Ammon's horn (tissue), 1 donor: Measurements from ENCODE around the gene JAZF1.
"Not testable (repeated sequence)": the region's sequence is repeated elsewhere in the genome, so short reads cannot be mapped to it uniquely, and the experiment has no call there.

Source experiments
- DNase-seq: peaks from one replicate; pipeline ENCODE4 v3.0.0-alpha.2; 2016; ENCODE audit warnings: low spot score

JAZF1 gene

DNA sequence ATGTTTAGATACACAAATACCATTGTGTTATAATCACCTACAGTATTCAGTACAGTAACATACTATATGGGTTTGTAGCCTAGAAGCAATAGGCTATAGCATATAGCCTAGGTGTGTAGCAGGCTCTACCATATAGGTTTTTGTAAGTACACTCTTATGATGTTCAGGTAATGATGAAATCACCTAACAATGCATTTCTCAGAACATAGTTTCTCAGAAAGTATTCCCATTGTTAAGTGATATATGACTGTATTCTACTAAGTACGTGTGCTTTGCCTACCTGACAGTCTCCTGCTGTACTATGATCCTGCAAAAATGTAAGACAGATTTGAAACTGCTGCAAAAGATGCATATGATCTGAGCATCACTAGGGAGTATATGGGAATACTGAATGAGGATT is 137.9 kb downstream of the JAZF1 start:
- no peak for DNase-seq

DNA sequence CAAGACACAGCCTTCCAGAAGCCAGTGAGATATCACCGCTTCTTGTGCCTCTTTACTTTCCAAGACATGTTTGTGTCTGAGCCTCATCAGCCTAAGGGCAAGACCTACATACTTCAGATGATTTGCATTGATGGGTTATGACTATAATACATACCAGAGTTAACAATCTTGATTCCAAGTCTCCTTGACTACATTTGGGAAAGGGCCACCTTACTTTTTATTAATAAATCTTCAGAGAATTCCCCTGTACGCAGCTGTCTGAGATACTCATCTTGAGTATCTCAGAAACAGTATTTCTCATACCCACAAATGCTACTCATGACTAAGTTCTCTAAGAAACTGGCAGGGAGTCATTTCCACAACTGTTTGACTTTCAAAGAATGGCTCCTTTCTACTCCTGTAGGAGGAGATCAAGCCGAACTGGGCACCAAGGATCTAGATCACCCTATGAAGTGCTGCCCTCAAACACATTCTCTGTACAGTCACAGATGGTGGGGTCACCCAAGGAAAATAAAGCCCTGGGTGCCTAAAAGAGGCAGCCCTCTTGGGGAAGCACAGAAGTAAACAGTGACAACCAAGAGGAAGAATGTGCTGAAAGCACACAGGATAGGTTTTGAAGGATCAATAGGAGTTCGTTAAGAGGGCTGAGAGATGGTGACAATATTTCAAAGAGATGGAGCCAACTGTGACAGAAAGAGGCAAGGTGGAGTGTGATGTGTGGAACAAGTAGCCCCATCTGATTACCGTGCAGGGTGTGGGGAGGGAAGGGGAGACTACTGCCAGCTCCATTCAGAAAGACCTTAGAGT is 138.9 kb downstream of the JAZF1 start:
- no peak for DNase-seq

DNA sequence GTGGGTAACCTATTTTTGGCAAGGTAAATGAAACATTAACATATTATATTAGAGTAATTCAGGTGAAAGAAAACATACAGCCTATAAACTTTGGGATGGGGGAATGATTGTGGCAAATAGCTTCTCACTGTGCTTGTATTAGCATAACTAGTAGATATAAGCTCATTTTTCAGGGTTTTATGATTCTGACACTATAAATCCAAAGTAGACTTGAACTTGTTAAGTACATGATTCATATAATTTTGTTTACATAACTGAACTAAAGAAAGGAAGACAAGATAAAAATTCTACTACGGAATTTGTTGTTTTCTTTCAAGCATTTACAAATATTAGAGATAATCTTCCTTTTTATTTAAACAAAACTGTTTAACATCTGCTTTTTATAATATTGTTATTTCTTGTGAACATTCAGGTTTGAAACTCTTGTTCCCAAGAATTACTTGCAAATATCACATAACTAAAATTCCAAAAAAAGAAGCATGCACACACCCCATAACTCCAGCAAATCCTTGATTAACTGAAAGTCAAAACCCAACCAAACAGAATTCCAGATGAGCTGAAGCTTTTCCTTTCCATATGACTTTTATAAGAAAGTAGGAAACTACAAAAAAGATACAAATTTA is 142.3 kb downstream of the JAZF1 start:
- DNase-seq, result no peak

DNA sequence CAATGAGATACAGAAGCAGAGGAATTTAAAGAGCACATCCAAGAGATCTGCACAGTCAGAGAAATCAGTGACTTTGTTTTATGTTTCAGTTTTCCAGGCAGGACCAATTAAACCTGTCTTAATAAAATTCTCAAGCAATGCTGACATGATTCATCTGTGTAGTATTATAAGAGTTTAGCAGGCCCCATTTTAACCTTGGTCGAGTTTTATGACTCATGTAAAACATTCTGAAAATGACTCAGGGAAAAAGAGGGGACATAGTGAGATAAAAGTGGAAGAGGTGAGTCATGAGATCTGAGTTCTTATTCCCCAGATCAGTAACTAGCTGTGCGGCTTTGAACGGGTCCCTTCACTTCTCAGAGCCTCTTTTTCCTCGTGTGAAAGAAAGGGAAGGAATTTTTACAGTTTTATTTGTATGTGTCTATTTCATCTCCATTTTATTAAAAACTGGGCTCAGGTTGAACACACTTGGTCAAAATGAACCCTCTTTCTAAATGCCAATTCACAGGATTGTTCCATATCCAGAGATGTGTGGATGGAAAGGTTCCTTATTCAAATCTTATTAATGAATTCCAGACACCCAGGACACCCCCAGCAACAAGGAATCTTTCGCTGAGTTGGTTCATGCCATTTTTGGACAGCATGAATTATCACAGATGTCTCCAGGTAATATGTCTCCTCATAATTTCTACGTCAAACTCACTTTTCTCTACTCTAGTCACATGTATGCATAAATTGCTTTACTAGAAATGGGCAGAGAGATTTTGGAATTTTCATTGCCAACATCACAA is 143.2 kb downstream of the JAZF1 start:
- DNase-seq, result no peak

DNA sequence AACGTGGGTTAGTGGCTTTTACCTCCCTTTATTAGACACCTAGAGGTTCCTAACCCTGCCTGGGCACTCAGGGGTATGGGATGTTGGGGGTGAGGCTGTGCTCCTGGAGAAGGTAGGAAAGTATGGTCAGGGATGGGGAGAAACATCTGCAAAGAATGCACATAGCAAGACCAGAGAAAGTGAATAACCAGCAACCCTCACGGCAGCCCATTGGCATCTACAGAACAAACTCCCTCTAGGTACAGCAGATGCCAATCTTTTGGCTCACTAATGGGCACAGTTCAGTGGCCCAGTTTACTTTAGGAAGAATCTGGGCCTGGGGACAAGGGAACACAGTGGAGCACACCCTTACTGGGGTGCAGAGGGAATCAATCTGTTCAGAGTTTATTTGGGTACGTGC is 143.9 kb downstream of the JAZF1 start:
- no peak for DNase-seq

DNA sequence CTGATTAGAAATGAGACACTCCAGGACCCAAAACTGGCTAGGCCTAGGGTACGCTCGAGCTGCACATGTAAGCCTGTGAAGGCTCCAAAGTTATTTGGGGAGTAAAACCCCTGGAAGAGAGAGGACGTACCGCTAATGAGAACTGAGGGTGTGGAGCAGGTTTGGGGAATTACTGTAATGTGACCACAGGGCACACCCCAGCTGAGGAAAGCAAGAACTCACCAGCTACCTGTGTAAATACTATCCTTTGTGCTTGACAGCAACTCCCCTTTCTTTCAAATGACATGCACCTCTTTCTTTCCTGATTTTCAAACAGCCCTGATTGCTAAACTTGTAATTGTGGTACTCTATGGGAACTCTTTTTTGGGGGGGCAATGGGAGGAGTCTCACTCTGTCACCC is 147.2 kb downstream of the JAZF1 start:
- no peak for DNase-seq

DNA sequence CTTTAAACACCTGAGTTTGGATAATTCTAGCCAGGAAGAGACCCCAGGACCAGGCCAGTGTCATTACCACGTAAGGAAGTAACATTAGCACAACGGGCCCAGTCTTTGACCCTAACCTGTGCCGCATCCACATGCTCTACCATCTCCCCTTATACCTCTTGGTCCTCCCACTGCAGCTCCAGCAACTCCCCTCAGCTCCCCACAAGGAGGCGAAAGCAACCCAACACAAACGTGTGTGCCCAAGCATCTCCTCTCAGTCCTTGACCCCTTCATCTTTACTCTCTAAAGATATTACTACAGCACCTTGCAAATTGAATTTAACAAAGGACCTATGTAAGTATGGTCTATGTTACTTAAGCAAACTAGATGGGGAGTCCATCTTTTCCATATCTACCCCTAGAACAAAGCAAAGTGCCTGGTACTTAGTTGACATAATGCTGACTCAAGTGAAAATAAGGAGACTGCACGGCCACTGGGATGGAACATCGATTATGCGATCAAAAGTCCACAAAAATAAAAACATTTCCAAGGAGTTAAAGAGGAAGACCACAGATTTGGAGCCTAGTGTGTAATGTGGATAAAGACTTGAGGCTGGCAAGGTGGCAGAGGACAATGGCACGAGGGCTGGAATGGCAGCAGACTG is 147.7 kb downstream of the JAZF1 start:
- DNase-seq, result no peak

DNA sequence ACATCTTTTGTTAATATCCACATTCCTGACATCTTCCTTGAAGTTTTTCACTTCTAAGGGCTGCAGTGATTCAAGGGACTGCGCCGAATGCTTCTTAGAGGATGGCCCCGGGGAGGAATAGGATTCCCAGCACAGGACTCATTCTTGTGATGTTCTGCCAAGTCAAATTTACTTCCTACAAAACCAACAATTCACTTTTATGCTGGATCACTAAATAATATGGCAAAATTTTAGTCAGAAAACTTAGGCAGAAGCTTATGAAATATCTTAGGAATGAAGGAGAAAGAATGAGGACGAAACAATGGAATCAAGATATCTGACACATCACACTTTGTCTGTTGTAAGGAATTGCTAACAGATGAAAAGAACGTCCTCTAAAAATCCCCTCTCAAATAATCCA is 151.5 kb downstream of the JAZF1 start:
- no peak for DNase-seq

DNA sequence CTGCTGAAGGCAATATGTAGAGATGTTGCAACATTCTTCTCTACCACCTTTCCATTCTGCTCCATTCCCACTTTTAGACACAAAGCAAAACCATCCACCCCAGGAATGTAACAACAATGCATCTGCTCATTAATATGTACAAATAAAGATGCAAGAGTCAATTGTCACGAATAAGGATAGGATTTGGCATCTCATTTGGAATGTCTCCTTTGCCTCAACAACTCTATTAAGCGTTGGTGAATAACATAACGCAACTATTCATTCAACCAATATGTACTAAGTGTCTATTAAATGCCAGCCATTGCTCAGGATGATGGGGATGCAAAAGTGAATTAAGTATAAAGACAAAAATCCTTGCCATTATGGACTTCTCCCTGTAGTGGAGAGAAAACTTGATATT is 152.1 kb downstream of the JAZF1 start:
- DNase-seq, result no peak

DNA sequence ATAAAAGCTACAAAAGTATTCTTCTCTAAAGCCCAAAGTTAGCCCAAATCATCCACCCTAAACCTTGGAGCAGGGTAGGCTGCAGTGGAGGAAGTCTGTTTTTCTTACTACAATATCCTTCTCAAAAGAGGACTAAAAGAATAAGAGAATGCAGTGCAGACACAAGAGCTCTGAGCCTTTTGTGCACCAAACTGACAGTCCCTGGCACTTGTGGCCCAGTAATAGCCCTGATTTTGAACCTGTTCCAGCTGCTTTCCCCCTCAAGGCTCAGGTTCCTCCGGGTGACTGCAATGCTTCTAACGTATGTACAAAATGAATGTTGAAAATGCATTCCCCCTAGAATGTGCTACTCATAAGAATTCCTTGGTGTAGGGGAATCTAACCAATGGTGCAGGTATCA is 154.4 kb downstream of the JAZF1 start:
- DNase-seq, result no peak

DNA sequence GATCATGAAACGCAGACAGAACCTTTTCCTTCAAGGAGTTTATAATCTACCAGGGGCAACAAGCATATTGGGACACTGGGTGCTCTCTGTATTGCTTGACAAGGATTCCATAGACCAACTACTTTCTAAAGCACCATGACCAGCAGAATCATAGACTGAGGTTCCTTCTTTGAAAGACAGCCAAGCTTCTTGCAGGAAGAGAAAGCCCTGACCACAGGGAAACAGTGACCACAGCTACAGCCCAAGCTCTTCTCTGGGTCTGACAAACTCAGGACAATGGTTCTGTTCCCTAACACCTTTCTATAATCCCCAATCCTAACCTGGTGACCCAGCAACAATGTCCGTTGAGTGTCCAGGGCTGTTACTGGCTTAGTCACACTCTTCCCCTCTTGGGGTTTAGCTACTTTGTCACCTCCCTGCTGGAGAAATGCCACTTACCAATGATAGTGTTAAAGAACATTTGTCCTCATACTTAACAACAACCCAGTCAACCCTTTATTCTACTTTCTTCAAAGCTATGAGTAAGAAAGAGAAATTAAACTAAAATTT is 155.7 kb downstream of the JAZF1 start:
- DNase-seq, result peak; percentile 29

DNA sequence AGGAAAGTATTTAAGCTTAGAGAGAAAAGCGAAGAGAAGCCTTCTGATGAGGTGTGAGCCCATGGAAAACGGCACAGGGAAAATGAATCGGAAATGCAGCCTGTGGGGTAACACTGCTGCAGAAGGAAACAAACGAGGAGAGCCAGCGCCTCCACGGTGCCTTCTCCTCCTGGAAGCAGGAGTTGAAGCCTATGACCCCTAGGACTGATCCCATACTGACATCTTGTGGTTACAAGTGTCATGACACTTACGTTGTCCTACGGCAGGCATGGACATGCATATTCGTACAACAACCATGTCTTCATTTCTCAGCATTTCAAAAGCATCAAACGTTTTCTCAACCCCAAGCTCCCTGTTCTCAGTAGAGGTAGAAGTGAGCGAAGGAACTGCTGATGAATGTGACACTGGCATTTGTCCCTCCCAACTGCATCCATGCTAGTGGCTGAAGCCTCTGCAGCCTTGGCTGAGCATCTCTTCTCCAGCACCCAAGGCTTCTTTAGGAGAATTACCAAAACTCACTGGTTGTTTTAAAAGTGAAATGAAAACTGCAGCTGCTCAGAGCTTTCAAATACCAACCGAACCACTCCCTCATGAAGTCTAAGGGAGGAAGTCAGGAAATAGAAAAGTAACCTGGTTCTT is 160.2 kb downstream of the JAZF1 start:
- DNase-seq, result peak; percentile 92

DNA sequence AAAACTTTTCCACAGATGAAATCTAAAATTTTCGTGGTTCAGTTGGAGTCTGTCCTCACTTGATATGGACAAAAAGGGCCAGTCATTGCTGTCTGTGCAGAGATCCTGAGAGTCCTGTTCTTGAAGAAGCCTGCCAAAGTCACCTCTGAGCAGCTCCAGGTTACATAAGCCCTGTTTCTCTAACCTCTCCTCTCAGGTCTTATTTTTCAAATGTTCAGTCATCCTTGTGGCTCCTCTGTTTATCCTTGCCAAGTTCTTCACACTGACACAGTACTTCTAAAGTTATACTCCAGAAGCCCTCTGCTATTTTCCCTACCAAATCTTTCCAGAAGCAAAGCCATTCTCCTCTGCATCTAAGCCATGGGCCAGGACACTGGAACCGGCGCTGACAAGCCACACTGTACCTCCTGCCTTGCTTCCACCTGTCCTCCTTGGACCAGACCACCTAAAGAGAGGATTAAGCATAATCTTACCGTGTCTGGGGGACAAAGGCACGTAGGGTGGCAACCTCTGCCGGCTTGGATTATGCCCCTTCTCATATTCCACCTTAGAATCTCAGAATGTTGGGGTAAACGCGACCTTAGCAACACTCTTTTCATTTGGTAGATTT is 161.6 kb downstream of the JAZF1 start:
- no peak for DNase-seq

DNA sequence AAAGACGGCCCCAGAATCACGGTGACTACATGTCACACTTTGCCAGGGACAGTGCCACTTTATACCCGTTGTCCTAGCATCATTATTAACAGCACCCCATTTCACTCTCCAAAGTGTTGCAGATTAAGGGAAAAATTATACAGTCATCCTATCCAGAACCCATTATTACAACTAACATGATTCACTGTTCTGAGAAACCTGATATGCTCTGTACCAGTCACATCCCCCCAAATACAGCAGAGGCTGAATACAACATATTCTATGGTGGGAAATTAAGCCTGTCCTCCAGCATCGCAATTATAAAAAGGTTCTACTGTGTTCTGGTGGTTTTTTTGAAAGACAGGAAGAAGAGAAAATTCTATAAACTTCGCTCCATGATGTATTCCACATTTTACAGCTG is 162.1 kb downstream of the JAZF1 start:
- DNase-seq, result no peak

DNA sequence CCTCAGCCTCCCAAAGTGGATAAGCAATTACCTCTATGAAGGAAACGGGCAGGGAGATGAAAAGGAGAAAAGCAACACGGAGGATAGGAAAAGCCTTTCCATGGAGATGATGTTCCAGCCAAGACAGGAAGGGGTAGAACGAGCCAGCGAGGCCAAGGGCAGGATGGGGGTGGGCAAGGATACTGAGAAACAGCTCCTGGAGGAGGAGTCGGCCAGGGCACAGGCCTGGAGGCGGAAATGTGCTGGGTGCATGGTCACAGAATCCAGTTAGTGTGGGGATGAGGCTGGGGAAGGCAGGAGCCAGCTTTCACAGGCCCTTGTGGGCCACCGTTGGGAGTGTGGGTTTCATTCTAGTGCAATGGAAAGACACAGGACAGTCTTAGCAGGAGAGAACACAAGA is 162.6 kb downstream of the JAZF1 start:
- DNase-seq, result no peak

DNA sequence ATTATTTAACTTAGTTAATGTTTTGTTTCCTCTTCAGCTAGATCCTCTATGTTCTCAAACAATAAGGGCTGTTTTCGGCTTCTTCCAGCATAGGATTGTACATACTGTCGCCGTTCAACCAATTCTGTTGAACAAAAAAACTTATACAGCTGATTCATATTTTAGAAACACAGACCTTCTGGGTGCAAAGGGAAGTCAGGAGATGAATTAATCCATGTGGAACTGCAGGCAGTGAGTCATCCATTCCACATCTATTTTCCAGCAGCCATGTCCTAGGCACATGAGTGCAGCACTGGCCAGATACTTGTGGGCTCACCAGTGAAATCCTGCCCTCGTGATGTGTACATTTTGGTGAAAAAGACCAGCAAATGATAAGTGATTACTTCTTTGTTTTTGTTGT is 163.2 kb downstream of the JAZF1 start:
- no peak for DNase-seq

DNA sequence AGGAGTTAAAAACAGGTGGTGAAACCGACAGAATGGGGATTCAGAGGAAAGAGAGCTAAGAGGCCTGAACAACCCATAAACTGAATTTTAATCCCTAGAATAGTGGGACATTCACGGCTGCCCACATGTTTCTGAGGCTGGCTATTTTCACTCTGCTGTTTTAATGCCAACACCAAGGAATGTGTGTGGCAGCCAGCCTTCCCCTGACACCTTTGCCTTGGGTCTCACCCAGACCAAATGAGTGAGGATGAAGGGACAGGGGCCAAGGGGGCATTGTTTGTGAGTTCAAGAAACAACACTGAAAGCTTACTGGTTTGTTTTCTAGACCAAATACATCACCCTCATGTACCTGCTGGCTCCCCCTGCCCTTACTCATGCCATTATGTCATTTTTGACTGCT is 164.3 kb downstream of the JAZF1 start:
- no peak for DNase-seq

DNA sequence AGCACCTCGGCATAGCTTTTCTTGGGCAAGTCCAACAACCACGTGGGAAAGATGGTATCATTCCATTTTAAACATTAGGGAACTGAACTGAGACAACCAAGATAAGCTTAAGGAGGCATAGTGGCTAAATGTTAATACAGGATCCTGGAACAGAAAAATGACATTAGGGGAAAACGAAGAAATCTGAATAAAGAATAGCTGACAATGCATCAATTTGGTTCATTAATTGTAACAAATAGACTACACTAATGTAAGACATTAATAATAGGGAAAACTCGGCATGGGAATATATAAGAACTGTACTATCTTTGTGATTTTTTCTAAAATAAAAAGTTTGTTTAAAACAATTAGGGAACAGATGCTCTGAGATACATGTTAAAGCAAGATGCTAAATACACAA is 165.4 kb downstream of the JAZF1 start:
- DNase-seq, result no peak

DNA sequence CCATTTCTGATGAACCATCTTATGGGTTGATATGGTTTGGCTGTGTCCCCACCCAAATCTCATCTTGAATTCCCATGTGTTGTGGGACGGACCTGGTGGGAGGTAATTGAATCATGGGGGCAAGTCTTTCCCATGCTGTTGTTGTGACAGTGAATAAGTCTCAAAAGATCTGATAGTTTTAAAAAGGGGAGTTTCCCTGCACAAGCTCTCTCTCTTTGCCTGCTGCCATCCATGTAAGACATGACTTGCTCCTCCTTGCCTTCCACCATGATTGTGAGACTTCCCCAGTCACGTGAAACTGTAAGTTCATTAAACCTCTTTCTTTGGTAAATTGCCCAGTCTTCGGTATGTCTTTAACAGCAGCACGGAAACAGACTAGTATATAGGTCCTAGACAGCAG is 166.3 kb downstream of the JAZF1 start:
- DNase-seq, result not testable (repeated sequence)

DNA sequence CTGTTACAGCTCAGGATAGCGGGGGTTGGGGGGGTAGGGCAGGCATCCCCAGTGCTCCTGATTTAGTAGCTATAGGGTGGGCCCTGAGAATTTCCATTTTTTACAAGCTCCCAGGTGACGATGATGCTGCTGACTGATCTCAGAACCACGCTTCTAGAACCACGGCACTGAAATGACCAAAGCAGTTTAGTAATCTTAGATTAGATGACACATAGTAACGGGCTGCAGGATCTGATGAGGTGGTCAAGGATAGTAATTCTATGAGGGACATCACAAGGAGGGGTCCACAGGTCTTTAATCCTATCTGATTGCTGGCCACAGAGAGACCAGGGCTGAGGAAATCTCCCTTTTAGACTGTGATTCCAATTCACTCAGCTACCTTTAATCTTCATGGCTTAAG is 167.2 kb downstream of the JAZF1 start:
- no peak for DNase-seq

DNA sequence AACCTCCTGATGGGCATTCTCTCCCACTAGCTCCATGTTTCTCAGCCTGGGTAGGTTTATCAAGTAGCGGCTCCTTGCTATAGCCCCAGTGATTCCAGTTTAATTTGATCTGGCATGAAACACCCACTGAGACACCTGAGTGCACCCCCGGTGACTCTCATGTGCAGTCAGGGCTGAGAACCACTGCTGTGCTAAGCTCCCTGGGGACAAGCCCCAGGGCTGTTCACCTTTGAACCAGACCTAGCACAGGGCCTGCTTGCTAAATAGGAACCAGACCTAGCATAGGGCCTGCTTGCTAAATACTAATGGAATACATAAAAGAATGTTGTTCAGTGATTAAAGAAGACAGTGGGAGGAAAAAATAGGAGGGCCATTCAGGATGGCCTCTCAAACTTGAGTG is 167.6 kb downstream of the JAZF1 start:
- DNase-seq, result no peak
